GM10266 (cell line): ENCODE measurements around the gene METTL6.
"Not testable (repeated sequence)": the region's sequence is repeated elsewhere in the genome, so short reads cannot be mapped to it uniquely, and the experiment has no call there.

Source experiments
- DNase-seq: peaks from one replicate; pipeline ENCODE4 v3.0.0; 2012; ENCODE audit errors: extremely low spot score
- TF ChIP-seq, protein P1 (sequence below): IDR thresholded peaks from 2 replicates; pipeline ENCODE4 v1.5.1; 2012; ENCODE audit warnings: mild to moderate bottlenecking, low read depth; ENCODE audit not compliant: control insufficient read depth, insufficient read depth; ENCODE audit errors: missing control alignments

The METTL6 gene

DNA sequence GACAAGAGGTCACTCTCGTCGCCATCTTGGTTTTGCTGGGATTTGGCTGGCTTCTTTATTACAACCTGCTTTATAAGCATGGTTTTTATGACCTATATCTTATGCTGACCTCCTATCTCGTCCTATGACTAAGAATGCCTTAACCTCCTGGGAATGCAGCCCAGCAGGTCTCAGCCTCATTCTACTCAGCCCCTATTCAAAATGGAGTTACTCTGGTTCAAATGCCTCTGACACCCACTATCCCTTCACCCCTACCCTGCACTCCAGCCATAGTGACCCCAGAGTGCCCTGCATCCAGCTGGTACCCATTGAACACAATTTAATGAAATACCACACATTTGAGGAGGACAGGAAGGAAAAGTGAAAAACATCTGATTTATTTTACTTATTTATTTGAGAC is 23.4 kb downstream of the METTL6 start:
- no peak for DNase-seq

DNA sequence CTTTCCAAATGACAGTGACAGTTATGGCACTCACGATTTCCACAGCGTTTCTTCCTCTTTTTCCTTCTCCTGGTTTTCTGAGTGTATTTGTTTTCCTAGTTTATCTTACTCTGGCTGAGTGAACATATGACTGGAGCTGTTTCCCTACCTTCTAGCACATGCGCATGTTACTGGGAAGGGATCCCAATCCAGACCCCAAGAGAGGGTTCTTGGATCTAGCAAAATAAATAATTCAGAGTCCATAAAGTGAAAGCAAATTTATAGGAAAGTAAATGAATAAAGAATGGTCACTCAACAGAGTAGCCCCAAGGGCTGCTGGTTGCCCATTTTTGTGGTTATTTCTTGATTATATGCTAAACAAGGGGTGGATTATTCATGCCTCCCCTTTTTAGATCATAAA is 23.8 kb downstream of the METTL6 start:
- TF ChIP-seq, protein P1, sequence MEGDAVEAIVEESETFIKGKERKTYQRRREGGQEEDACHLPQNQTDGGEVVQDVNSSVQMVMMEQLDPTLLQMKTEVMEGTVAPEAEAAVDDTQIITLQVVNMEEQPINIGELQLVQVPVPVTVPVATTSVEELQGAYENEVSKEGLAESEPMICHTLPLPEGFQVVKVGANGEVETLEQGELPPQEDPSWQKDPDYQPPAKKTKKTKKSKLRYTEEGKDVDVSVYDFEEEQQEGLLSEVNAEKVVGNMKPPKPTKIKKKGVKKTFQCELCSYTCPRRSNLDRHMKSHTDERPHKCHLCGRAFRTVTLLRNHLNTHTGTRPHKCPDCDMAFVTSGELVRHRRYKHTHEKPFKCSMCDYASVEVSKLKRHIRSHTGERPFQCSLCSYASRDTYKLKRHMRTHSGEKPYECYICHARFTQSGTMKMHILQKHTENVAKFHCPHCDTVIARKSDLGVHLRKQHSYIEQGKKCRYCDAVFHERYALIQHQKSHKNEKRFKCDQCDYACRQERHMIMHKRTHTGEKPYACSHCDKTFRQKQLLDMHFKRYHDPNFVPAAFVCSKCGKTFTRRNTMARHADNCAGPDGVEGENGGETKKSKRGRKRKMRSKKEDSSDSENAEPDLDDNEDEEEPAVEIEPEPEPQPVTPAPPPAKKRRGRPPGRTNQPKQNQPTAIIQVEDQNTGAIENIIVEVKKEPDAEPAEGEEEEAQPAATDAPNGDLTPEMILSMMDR: no peak
- no peak for DNase-seq

More for the DNA sequence above, 23.4 kb downstream of the METTL6 start:
- TF ChIP-seq, protein P1: no peak

DNA sequence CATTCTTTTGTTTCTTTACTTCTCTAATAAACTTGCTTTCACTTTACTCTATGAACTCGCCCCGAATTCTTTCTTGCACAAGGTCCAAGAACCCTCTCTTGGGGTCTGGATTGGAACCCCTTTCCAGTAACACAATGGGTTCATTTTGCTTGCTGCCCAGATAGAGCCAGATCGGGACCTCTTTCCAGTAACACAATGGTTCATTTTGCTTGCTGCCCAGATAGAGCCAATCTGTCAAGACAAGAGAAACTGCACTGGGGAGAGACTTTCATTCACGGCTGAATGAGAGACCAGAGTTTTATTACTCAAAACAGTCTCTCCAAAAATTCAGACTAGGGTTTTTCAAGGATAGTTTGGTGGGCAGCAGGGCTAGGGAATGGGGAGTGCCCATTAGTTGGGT is 25.4 kb downstream of the METTL6 start:
- no peak for DNase-seq
- TF ChIP-seq, protein P1: no peak

DNA sequence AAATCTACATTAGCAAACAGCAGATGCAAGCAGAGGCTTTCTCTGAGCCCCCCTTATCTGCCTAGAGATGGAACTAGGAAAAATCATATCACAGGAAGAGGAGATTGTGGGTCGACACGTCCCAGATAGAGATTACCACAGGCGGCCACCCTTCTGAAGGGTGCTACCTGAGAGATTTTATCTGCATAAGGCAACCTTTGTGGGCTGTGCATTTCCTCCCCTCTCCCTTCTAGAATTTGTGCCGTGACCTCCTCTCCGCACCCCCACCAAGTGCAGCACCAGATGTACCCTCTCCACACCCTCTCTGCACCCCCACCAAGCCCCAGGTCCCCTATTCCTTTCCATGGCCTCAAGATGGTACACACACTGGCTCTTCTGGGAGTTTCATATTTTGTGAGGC is 27.4 kb downstream of the METTL6 start:
- TF ChIP-seq, protein P1: no peak
- DNase-seq: no peak

DNA sequence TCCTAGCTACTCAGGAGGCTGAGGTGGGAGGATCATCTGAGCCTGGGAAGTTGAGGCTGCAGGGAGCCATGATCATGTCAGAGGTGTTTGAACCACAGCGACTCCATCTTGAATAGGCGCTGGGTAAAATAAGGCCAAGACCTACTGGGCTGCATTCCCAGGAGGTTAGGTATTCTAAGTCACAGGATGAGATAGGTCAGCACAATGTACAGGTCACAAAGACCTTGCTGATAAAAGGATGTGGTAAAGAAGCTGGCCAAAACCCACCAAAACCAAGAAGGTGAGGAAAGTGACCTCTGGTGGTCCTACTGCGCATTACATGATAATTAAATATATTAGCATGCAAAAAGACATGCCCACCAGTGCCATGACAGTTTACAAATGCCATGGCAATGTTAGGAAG is 28.6 kb downstream of the METTL6 start:
- not testable (repeated sequence) for DNase-seq

DNA sequence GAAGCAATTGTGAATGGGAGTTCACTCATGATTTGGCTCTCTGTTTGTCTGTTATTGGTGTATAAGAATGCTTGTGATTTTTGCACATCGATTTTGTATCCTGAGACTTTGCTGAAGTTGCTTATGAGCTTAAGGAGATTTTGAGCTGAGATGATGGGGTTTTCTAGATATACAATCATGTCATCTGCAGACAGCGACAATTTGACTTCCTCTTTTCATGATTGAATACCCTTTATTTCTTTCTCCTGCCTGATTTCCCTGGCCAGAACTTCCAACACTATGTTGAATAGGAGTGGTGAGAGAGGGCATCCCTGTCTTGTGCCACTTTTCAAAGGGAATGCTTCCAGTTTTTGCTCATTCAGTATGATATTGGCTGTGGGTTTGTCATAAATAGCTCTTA is 34.1 kb downstream of the METTL6 start:
- DNase-seq: not testable (repeated sequence)

DNA sequence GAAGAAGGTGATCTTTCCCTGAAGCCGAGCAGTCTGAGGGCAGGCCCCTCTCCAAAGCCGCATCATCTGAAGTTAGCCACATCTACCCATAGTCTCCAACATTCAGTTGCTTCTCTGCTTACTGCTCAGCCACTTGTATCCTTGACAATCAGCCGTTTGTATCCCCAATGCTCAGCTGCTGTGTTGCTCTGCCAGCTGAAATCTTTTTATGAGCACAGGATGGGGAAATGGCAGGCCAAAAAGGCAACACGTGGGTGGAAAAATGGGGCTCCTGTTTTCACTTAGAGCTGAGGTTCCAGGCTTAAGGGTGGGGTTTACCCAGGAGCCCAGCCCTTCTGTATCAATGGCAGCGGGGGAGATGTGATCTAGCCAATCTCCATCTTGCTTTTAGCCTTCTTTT is 36.3 kb downstream of the METTL6 start:
- TF ChIP-seq, protein P1: no peak
- DNase-seq: no peak

DNA sequence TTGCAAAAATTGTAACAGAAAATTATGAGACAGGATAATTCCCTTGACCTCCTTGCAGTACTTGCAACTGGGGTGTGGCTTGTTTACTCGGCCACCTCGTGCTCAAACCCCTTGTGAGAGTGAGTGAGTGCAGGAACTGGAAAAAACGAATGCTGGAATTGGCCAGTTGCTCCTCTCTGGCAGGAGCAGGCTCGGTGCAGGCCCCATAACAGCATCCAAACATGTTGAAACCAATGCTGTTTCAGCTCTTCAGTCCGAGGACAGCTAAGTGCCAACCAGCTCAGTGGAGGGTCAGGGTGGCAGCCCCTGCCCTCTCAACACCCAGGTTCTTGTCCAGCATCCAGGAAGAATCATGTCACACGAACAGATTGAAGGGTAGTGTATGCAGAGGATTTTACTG is 36.9 kb downstream of the METTL6 start:
- no peak for DNase-seq
- TF ChIP-seq, protein P1: no peak

DNA sequence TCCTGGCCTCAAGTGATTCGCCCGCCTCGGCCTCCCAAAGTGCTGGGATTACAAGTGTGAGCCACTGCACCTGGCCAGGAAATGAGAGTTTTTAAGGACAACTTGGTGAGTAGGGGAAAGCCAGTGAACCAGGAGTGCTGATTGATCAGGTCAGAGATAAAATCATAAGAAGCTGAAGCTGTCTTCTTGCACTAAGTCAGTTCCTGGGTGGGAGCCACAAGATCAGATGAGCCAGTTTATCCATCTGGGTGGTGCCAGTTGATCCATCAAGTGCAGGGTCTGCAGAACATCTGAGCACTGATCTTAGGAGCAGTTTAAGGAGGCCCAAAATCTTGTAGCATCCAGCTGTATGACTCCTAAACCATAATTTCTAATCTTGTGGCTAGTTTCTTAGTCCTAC is 39.0 kb downstream of the METTL6 start:
- DNase-seq: not testable (repeated sequence)
